Lower leg skin (tissue), 4 donors: Measurements from ENCODE around the gene DYNC2H1. TPM values are rescaled to one million over a fixed set of nuclear protein-coding genes. Genes with fewer than 3 reads are reported as not detected.

ENCODE experiments used
- DNase-seq, 2 donors: peaks; one replicate each; pipeline ENCODE4 v3.0.0-alpha.2; 2019; ENCODE audit warnings: low spot score in 2 of 2
- H3K4me3 ChIP-seq: fragments of 200-600 bp; sonication (generic); 2 replicates; pipeline ENCODE4 v1.5.1; 2017; ENCODE audit warnings: mild to moderate bottlenecking, low read depth; ENCODE audit not compliant: poor library complexity, severe bottlenecking
- POLR2A ChIP-seq, 2 donors: fragments of 450-650 bp; IDR thresholded peaks; one replicate each; pipeline ENCODE4 v1.6.1; 2016 to 2017; ENCODE audit warnings: antibody characterized with exemption in 2 of 2, mild to moderate bottlenecking in 1 of 2, moderate library complexity in 1 of 2
- WGBS, 2 donors: methylation state at CpG; one replicate each; pipeline ENCODE4 v1.1.5; 2018; 5-methylcytosine and 5-hydroxymethylcytosine counted together
- intact Hi-C: fragments of 100-400 bp; cut with DNase I; formaldehyde crosslinking; loops from one replicate; pipeline ENCODE4 v1.15.0; 2023; ENCODE audit warnings: low total_unique reads
- total RNA-seq, 4 donors: library from RNA; depleted of rRNA; stranded (reverse); fragments of >200 nt; gene quantifications; one replicate each; pipeline ENCODE4 v1.1.0, GENCODE V29; 2016
- TF ChIP-seq, protein P1 (sequence below), 3 donors: fragments of 450-650 bp; IDR thresholded peaks; one replicate each; pipeline ENCODE4 v1.5.1; 2016; ENCODE audit warnings: antibody characterized with exemption in 3 of 3, mild to moderate bottlenecking in 3 of 3, moderate library complexity in 2 of 3

The DYNC2H1 gene
- total RNA-seq, 4 donors from 2014 or later = 8.9 to 25.8 (median 13.8) TPM

DNA sequence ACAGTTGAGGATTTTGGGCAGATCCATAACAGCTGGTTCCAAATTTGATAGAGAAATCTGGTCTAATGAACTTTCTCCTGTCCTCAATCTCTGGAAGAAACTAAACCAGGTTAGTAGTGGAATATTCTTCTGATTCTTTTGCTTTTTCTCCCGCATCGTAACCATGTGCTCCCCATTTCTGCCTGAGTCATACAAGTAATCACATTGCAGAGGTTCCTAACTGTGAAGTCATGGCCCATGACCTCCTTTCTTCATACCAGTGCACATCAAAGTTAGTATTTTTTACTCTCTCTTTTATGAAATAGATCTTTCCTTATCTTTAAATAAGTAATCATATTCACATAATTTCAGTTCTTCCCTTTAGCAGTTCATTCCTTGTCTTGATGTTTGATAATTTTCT is 249.0 kb downstream of the DYNC2H1 start:
- intact Hi-C loops = no loop called here
- no peak for DNase-seq
- 87 to 98% methylated on average over 2 of the region's 2 CpGs for WGBS, 2 donors
- no peak overlapping the region for H3K4me3 ChIP-seq
- TF ChIP-seq, protein P1, sequence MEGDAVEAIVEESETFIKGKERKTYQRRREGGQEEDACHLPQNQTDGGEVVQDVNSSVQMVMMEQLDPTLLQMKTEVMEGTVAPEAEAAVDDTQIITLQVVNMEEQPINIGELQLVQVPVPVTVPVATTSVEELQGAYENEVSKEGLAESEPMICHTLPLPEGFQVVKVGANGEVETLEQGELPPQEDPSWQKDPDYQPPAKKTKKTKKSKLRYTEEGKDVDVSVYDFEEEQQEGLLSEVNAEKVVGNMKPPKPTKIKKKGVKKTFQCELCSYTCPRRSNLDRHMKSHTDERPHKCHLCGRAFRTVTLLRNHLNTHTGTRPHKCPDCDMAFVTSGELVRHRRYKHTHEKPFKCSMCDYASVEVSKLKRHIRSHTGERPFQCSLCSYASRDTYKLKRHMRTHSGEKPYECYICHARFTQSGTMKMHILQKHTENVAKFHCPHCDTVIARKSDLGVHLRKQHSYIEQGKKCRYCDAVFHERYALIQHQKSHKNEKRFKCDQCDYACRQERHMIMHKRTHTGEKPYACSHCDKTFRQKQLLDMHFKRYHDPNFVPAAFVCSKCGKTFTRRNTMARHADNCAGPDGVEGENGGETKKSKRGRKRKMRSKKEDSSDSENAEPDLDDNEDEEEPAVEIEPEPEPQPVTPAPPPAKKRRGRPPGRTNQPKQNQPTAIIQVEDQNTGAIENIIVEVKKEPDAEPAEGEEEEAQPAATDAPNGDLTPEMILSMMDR (IDR thresholded peaks at IDR 0.05) = no peak
- TF ChIP-seq POLR2A (IDR thresholded peaks at IDR 0.05) = no peak

DNA sequence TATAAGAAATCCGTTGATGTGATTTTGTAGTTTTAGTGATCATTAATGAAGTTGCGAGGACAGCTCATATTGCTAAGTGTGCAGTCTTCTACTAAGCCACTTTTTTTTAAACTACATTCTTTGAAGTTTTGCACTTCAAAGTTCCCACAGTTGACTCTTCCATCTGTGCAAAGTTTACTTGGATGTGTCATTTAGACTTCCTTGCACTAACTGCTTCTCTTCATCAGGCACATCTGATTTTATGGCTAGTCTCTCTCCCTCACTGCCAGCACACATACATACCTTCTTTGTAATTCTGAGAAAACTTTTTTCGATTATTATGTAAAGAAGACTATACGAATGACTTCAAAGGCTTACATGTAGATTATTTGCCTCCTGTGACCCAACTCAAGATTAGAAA is 250.0 kb downstream of the DYNC2H1 start:
- WGBS, 2 donors = 89 to 90% methylated on average over 4 of the region's 4 CpGs

DNA sequence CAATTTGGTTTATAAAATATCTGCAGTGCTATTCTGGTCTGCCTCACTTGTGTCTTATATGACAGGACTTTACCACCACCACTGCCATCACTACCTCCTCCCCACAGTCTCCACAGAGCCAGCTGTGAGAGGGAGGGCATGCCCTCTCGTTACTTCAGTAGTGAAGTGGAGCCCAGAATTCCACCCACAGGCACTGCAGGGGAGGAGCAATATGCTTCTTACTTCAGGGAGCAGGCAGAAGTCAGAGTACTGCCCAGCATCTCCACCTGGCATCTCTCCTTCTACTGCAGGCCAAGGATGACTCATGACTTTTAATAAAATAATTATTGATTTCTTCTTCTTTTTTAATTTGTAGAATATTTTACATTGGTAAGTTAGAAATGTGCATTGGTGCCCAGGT is 255.5 kb downstream of the DYNC2H1 start:
- WGBS, 2 donors = 45 to 54% methylated on average over 1 of the region's 1 CpG
- TF ChIP-seq, protein P1 (IDR thresholded peaks at IDR 0.05) = no peak
- no peak for TF ChIP-seq POLR2A (IDR thresholded peaks at IDR 0.05)
- DNase-seq = no peak
- no peak overlapping the region for H3K4me3 ChIP-seq
- intact Hi-C loops = no loop called here

More for the DNA sequence above, 250.0 kb downstream of the DYNC2H1 start:
- DNase-seq = no peak
- no peak for TF ChIP-seq POLR2A (IDR thresholded peaks at IDR 0.05)
- TF ChIP-seq, protein P1 (IDR thresholded peaks at IDR 0.05) = no peak
- H3K4me3 ChIP-seq = no peak overlapping the region
- intact Hi-C loops = no loop called here

DNA sequence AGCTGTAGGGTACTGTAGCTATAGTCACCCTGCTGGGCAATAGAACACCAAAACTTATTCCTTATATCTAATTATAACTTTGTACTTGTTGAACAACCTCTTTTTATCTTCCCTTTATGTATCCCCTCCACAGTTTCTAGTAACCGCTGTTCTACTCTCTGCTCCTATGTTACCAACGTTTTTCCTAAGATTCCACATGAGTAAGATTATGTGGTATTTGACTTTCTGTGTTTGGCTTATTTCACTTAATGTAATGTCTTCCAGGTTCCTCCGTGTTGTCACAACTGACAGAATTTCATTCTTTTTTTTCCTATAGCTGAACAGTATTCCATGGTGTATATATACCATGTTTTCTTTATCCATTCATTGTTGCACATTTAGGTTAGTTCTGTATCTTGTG is 258.4 kb downstream of the DYNC2H1 start:
- no peak for DNase-seq
- 63 to 72% methylated on average over 3 of the region's 3 CpGs for WGBS, 2 donors
- TF ChIP-seq POLR2A (IDR thresholded peaks at IDR 0.05) = no peak
- TF ChIP-seq, protein P1 (IDR thresholded peaks at IDR 0.05) = no peak

DNA sequence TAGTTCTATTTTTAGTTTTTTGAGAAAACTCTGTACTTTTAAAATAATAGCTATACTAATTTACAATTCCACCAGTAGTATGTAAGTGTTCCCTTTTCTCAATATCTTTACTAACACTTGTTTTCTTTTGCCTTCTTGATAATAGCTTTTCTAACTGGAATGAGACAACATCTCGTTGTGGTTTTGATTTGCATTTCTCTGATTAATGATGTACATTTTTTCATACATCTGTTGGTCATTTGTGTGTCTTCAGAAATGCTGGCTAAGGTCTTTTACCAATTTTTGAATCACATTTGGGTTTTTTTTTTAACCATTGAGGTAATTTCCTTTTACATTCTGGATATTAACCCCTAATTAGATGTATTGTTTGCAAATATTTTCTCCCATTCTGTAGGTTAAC is 258.9 kb downstream of the DYNC2H1 start:
- H3K4me3 ChIP-seq = no peak overlapping the region
- intact Hi-C loops = no loop called here
- no peak for DNase-seq
- WGBS, 2 donors = 64 to 77% methylated on average over 1 of the region's 1 CpG
- TF ChIP-seq, protein P1 (IDR thresholded peaks at IDR 0.05) = no peak
- TF ChIP-seq POLR2A (IDR thresholded peaks at IDR 0.05) = no peak

More for the DNA sequence above, 258.4 kb downstream of the DYNC2H1 start:
- intact Hi-C loops = no loop called here
- no peak overlapping the region for H3K4me3 ChIP-seq

DNA sequence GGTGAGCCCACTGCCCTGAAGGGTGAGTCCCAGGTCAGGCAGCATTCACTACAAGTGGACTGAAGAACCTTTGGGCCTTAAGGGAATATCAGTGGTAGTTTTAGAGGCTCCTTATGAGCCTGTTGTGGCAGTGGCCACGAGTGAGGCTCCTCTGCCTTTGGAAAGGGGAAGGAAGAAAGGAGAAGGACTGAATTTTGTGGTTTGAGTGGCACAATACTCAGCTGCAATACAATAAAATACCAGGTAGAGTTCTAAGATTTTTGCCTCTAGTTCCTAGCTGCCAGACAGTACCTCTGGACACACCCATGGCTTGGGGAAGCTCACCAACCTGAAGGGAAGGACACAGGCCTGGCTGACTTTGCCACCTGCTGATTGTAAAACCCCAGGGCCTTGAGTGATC is 260.9 kb downstream of the DYNC2H1 start:
- no peak for TF ChIP-seq POLR2A (IDR thresholded peaks at IDR 0.05)
- TF ChIP-seq, protein P1 (IDR thresholded peaks at IDR 0.05) = no peak
- no peak for DNase-seq
- H3K4me3 ChIP-seq = no peak overlapping the region
- intact Hi-C loops = no loop called here
- WGBS, 2 donors = 81 to 95% methylated on average over 1 of the region's 1 CpG
